ENCODE measurements around the gene DECR2.

- no peak for TF ChIP-seq POLR2A (IDR thresholded peaks at IDR 0.05; ENCODE audit: low read length)
- TF ChIP-seq GATA1 (IDR thresholded peaks at IDR 0.05; ENCODE audit: low read depth, low read length) = no peak
These were observed 22.4 kb downstream of the DECR2 start for GRCh38 chr16:424033-424622.
